SK-N-SH (cell line): ENCODE results near the gene MAD1L1. TPM values are rescaled to one million over a fixed set of nuclear protein-coding genes. Genes with fewer than 3 reads are reported as not detected.

Experiments used
- CTCF ChIA-PET: fragments of 300-600, 350-600 bp; formaldehyde crosslinking; extraction: SDS; loops from one replicate; lab custom pipeline; 2021; lab: Yijun Ruan, JAX
- POLR2A ChIA-PET: fragments of 350-600 bp; sonication (Branson Sonifier 250); formaldehyde crosslinking; extraction: SDS; loops from one replicate; lab custom pipeline; 2020; ENCODE audit warnings: antibody characterized with exemption, inconsistent platforms; lab: Yijun Ruan, JAX
- DNase-seq: peaks from one replicate; pipeline ENCODE4 v3.0.0; 2012
- H2AFZ ChIP-seq: fragments of 200-600 bp; sonication (generic); 2 replicates; pipeline ENCODE4 v1.8.1; 2016; ENCODE audit warnings: antibody characterized with exemption, mild to moderate bottlenecking, low read depth
- H3F3A ChIP-seq: fragments of 200-600 bp; sonication (generic); replicated peaks from 2 replicates; pipeline ENCODE3; 2016; ENCODE audit warnings: antibody characterized with exemption, mild to moderate bottlenecking; ENCODE audit not compliant: insufficient read depth
- H3K27ac ChIP-seq, 2 experiments: fragments of 200-500 bp in 1 of 2; fragments of 200-600 bp in 1 of 2; sonication (Bioruptor generic) in 1 of 2; sonication (generic), shearing (Covaris generic) in 1 of 2; 2 replicates each; pipeline versions ENCODE4 v1.5.1 to v1.6.1; 2014 to 2016; ENCODE audit warnings: low read depth in 2 of 2, inconsistent platforms in 1 of 2, low read length in 1 of 2, mild to moderate bottlenecking in 1 of 2, mixed read lengths in 1 of 2
- H3K27me3 ChIP-seq: fragments of 200-600 bp; sonication (generic), shearing (Covaris generic); 2 replicates; pipeline ENCODE4 v1.6.1; 2016; ENCODE audit warnings: mixed run types; ENCODE audit not compliant: insufficient read depth
- H3K36me3 ChIP-seq, 2 experiments: fragments of 200-500 bp in 1 of 2; fragments of 200-600 bp in 1 of 2; sonication (Bioruptor generic) in 1 of 2; sonication (generic) in 1 of 2; replicated peaks in 1 of 2; 2 replicates each; pipeline versions ENCODE3 to v1.5.1; 2014 to 2016; ENCODE audit warnings: low read length in 1 of 2, mild to moderate bottlenecking in 1 of 2; ENCODE audit not compliant: insufficient read depth in 2 of 2, control insufficient read depth in 1 of 2
- H3K4me1 ChIP-seq, 2 experiments: fragments of 200-500 bp in 1 of 2; fragments of 200-600 bp in 1 of 2; sonication (Bioruptor generic) in 1 of 2; sonication (generic), shearing (Covaris generic) in 1 of 2; 2 replicates each; pipeline versions ENCODE4 v1.5.1 to v1.6.1; 2014 to 2016; ENCODE audit warnings: low read depth in 1 of 2, low read length in 1 of 2, mixed run types in 1 of 2; ENCODE audit not compliant: insufficient read depth in 2 of 2, control insufficient read depth in 1 of 2
- H3K4me2 ChIP-seq: fragments of 200-600 bp; sonication (generic), shearing (Covaris generic); 2 replicates; pipeline ENCODE4 v1.6.1; 2017; ENCODE audit warnings: mixed run types
- H3K4me3 ChIP-seq, 2 experiments: fragments of 200-500 bp in 1 of 2; fragments of 200-600 bp in 1 of 2; sonication (Bioruptor generic) in 1 of 2; sonication (generic), shearing (Covaris generic) in 1 of 2; 2 replicates each; pipeline versions ENCODE4 v1.5.1 to v1.8.1; 2014 to 2016; ENCODE audit warnings: low read depth in 2 of 2, inconsistent platforms in 1 of 2, low read length in 1 of 2, mild to moderate bottlenecking in 1 of 2, mixed read lengths in 1 of 2, moderate library complexity in 1 of 2
- H3K79me2 ChIP-seq: fragments of 200-600 bp; sonication (generic); 2 replicates; pipeline ENCODE4 v1.8.1; 2017; ENCODE audit warnings: mild to moderate bottlenecking; ENCODE audit not compliant: insufficient read depth
- H3K9ac ChIP-seq: fragments of 200-600 bp; sonication (generic); 2 replicates; pipeline ENCODE4 v1.6.1; 2017; ENCODE audit warnings: mixed run types
- H3K9me2 ChIP-seq: fragments of 200-600 bp; sonication (generic); 2 replicates; pipeline ENCODE4 v1.6.1; 2017; ENCODE audit warnings: mixed run types
- H3K9me3 ChIP-seq: fragments of 200-600 bp; sonication (generic); 2 replicates; pipeline ENCODE4 v1.6.1; 2017; ENCODE audit warnings: mixed run types, mild to moderate bottlenecking, moderate library complexity
- H4K20me1 ChIP-seq: fragments of 200-600 bp; sonication (generic); 2 replicates; pipeline ENCODE4 v1.6.1; 2017; ENCODE audit warnings: mild to moderate bottlenecking, mixed run types; ENCODE audit not compliant: insufficient read depth
- CHD2 ChIP-seq: fragments of 150-350 bp; IDR thresholded peaks from 2 replicates; pipeline ENCODE4 v1.6.1; 2018; ENCODE audit warnings: low read length; ENCODE audit not compliant: partially characterized antibody
- CTCF ChIP-seq: fragments of 200-600 bp; sonication (generic); IDR thresholded peaks from 2 replicates; pipeline ENCODE4 v1.6.1; 2017; ENCODE audit warnings: antibody characterized with exemption, mild to moderate bottlenecking, moderate library complexity
- ELF1 ChIP-seq: IDR thresholded peaks from 2 replicates; pipeline ENCODE4 v1.4.0; 2012
- EP300 ChIP-seq, 2 experiments: IDR thresholded peaks; 2 replicates each; pipeline versions ENCODE4 v1.4.0 to v1.6.1; 2012; ENCODE audit warnings: borderline replicate concordance in 1 of 2, low read depth in 1 of 2, low read length in 1 of 2
- FOXJ3 ChIP-seq: sonication (generic); formaldehyde crosslinking; IDR thresholded peaks from 2 replicates; pipeline ENCODE4 v1.5.1; 2020; ENCODE audit warnings: mild to moderate bottlenecking, missing genetic modification reagents
- IRF3 ChIP-seq: fragments of 150-350 bp; IDR thresholded peaks from 2 replicates; pipeline ENCODE4 v1.6.1; 2016; ENCODE audit warnings: mild to moderate bottlenecking, low read depth, low read length
- MAX ChIP-seq: IDR thresholded peaks from 2 replicates; pipeline ENCODE4 v1.4.0; 2012; ENCODE audit warnings: low read depth
- MXI1 ChIP-seq: IDR thresholded peaks from 2 replicates; pipeline ENCODE4 v1.6.1; 2012; ENCODE audit warnings: mild to moderate bottlenecking, low read depth, low read length, improper control_type of control experiment
- PBX3 ChIP-seq: IDR thresholded peaks from 2 replicates; pipeline ENCODE4; 2012
- POLR2AphosphoS5 ChIP-seq: IDR thresholded peaks from 2 replicates; pipeline ENCODE4 v1.6.1; 2012; ENCODE audit warnings: low read depth, low read length
- RCOR1 ChIP-seq: fragments of 150-350 bp; IDR thresholded peaks from 2 replicates; pipeline ENCODE4 v1.6.1; 2017; ENCODE audit warnings: antibody characterized with exemption, low read length
- REST ChIP-seq: IDR thresholded peaks from 2 replicates; pipeline ENCODE4 v1.6.1; 2012; ENCODE audit warnings: mild to moderate bottlenecking, low read depth, low read length, moderate library complexity
- TAF1 ChIP-seq: IDR thresholded peaks from 2 replicates; pipeline ENCODE4 v1.6.1; 2012; ENCODE audit warnings: low read depth, mild to moderate bottlenecking, low read length, moderate library complexity, borderline replicate concordance
- TCF12 ChIP-seq: IDR thresholded peaks from 2 replicates; pipeline ENCODE4 v1.4.0; 2012
- TEAD4 ChIP-seq: IDR thresholded peaks from 2 replicates; pipeline ENCODE4 v1.4.0; 2012; ENCODE audit warnings: mild to moderate bottlenecking, borderline replicate concordance; ENCODE audit not compliant: insufficient read depth
- USF1 ChIP-seq: IDR thresholded peaks from 2 replicates; pipeline ENCODE4 v1.4.0; 2012; ENCODE audit warnings: low read depth, borderline replicate concordance
- YY1 ChIP-seq: IDR thresholded peaks from 2 replicates; pipeline ENCODE4 v1.4.0; 2012; ENCODE audit warnings: low read depth, mild to moderate bottlenecking
- WGBS: methylation state at CpG from one replicate; pipeline ENCODE4 v1.1.6; 2017; ENCODE audit warnings: low lambda C conversion rate; 5-methylcytosine and 5-hydroxymethylcytosine counted together
- polyA plus RNA-seq, 3 experiments: library from polyadenylated mRNA; depleted of rRNA; stranded (reverse); fragments of >200 nt; gene quantifications; 2 replicates each; pipeline ENCODE4 v1.2.3, GENCODE V29; 2012

MAD1L1 gene
- polyA plus RNA-seq, 1 of the 3 experiments (the other 2 are of a cell fraction): 46.2 TPM

- peaks cover 2 to 3% of the 10 kb centered on the region in 2 experiments for H3K36me3 ChIP-seq
- ChIA-PET CTCF (interaction anchor here (1.3 to 2.0 kb wide), 2 partner anchors 125 to 603 kb away, joined by 3 to 6 read pairs; no protein-coding TSS in a partner anchor), POLR2A (no interaction called here)
- no peak overlapping the region for H3K27ac ChIP-seq
- no peaks in the 10 kb centered on the region for H3F3A ChIP-seq
- DNase-seq: no peak
- H4K20me1 ChIP-seq: no peaks in the 10 kb centered on the region
- peaks cover 4% of the 10 kb centered on the region; the same call in 1 of the 2 replicates for H3K79me2 ChIP-seq
- H3K4me3 ChIP-seq: no peak overlapping the region
- no peaks in the 10 kb centered on the region for H3K9me2 ChIP-seq
- no peak for TF ChIP-seq FOXJ3 (CRISPR knock-in tag)
- peaks cover 0 to 10% of the 10 kb centered on the region in 2 experiments; a peak in 2 of 4 replicates for H3K4me1 ChIP-seq
- no peaks in the 10 kb centered on the region for H3K27me3 ChIP-seq
- H3K4me2 ChIP-seq: no peak overlapping the region
- 97% methylated on average over 10 of the region's 10 CpGs for WGBS
- H3K9me3 ChIP-seq: no peaks in the 10 kb centered on the region
- no peak overlapping the region for H3K9ac ChIP-seq
- H2AFZ ChIP-seq: no peak overlapping the region
Measured at GRCh38 chr7:2182461-2182860, 50.3 kb downstream of the MAD1L1 start.

GRCh38 chr7:2181077-2181854, 51.5 kb downstream of the MAD1L1 start:
- peaks cover under 1% of the 10 kb centered on the region; the same call in 1 of the 2 replicates for H3K79me2 ChIP-seq
- no peak overlapping the region for H3K4me3 ChIP-seq
- DNase-seq: no peak
- H3K9ac ChIP-seq: no peak overlapping the region
- 94% methylated on average over 13 of the region's 13 CpGs for WGBS
- ChIA-PET CTCF (interaction anchor here (1.2 to 2.0 kb wide), 4 partner anchors 11 to 602 kb away, joined by 3 to 6 read pairs (median 4); no protein-coding TSS in a partner anchor), POLR2A (no interaction called here)
- no peak overlapping the region for H3K27ac ChIP-seq
- H4K20me1 ChIP-seq: no peaks in the 10 kb centered on the region
- H3K9me2 ChIP-seq: no peaks in the 10 kb centered on the region
- H3K4me1 ChIP-seq: peaks cover 3 to 10% of the 10 kb centered on the region in 2 experiments; a peak in 3 of 4 replicates
- no peaks in the 10 kb centered on the region for H3K9me3 ChIP-seq
- no peak overlapping the region for H3K4me2 ChIP-seq
- no peak overlapping the region for H2AFZ ChIP-seq
- H3F3A ChIP-seq: peaks cover 9% of the 10 kb centered on the region
- H3K27me3 ChIP-seq: no peaks in the 10 kb centered on the region
- H3K36me3 ChIP-seq: peaks cover 2 to 8% of the 10 kb centered on the region in 2 experiments
- TF ChIP-seq MXI1: no peak
- TF ChIP-seq TCF12: no peak
- no peak for TF ChIP-seq FOXJ3 (CRISPR knock-in tag)
- TF ChIP-seq EP300 (IDR thresholded peaks at IDR 0.05; ENCODE audit: borderline replicate concordance in 1 of 2, low read depth in 1 of 2, low read length in 1 of 2): no peak
- TF ChIP-seq REST: no peak
- no peak for TF ChIP-seq PBX3
- no peak for TF ChIP-seq ELF1
- no peak for TF ChIP-seq IRF3
- no peak for TF ChIP-seq POLR2AphosphoS5
- TF ChIP-seq TEAD4: no peak
- no peak for TF ChIP-seq USF1
- TF ChIP-seq TAF1: no peak
- no peak for TF ChIP-seq CHD2
- TF ChIP-seq YY1: no peak
- TF ChIP-seq CTCF: no peak
- no peak for TF ChIP-seq MAX
- TF ChIP-seq RCOR1: no peak
